ENCODE measurements around the gene MAGEA2B.
"Not testable (repeated sequence)": the region's sequence is repeated elsewhere in the genome, so short reads cannot be mapped to it uniquely, and the experiment has no call there.

MAGEA2B gene

GRCh38 chrX:152725409-152725808, 11.0 kb downstream of the MAGEA2B start:
- Histone ChIP-seq H3K27me3 (no peaks in the 10 kb centered on the region), H3K4me1 (ENCODE audit: control insufficient read depth in 1 of 2, insufficient read depth in 1 of 2, low read depth in 1 of 2, low read length in 1 of 2) (no peaks in the 10 kb centered on the region), H3K27ac (no peak overlapping the region), H3K36me3 (no peaks in the 10 kb centered on the region), H3K9me3 (no peaks in the 10 kb centered on the region), H3K4me3 (ENCODE audit: low read depth in 1 of 2, low read length in 1 of 2) (no peak overlapping the region)
- no peak for TF ChIP-seq CTCF (IDR thresholded peaks at IDR 0.05)

- no peak within 1 kb of the TSS for H3K4me3 ChIP-seq (ENCODE audit: low read depth in 1 of 2, low read length in 1 of 2)
- no peaks in the 10 kb centered on the region for H3K4me1 ChIP-seq (ENCODE audit: control insufficient read depth in 1 of 2, insufficient read depth in 1 of 2, low read depth in 1 of 2, low read length in 1 of 2)
- no peak for TF ChIP-seq CTCF (IDR thresholded peaks at IDR 0.05)
- no peaks in the 10 kb centered on the region for H3K36me3 ChIP-seq
- H3K27me3 ChIP-seq = no peaks in the 10 kb centered on the region
- H3K27ac ChIP-seq = no peak within 1 kb of the TSS
- H3K9me3 ChIP-seq = no peaks in the 10 kb centered on the region
These were observed 19.0 kb downstream of the MAGEA2B start, which contains the start of the genes CSAG1 and MAGEA12 for GRCh38 chrX:152733261-152733975. Gene CSAG1 (minus strand): TSS chrX:152733721. CDS start chrX:152732460, 1,261 bp downstream. Gene MAGEA12 (plus strand): TSS chrX:152733757. CDS start chrX:152736162, 2,405 bp downstream.

DNA sequence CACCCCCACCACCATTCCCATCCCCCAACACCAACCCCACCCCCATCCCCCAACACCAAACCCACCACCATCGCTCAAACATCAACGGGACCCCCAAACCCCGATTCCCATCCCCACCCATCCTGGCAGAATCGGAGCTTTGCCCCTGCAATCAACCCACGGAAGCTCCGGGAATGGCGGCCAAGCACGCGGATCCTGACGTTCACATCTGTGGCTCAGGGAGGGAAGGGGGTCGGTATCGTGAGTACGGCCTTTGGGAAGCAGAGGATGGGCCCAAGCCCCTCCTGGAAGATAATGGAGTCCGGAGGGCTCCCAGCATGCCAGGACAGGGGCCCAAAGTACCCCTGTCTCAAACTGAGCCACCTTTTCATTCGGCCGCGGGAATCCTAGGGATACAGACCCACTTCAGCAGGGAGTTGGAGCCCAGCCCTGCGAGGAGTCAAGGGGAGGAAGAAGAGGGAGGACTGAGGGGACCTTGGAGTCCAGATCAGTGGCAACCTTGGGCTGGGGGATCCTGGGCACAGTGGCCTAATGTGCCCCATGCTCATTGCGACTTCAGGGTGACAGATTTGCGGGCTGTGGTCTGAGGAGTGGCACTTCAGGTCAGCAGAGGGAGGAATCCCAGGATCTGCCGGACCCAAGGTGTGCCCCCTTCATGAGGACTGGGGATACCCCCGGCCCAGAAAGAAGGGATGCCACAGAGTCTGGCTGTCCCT, 19.9 kb downstream of the MAGEA2B start:
- H3K4me3 ChIP-seq (ENCODE audit: low read depth in 1 of 2, low read length in 1 of 2); H3K27me3 ChIP-seq; H3K4me1 ChIP-seq (ENCODE audit: control insufficient read depth in 1 of 2, insufficient read depth in 1 of 2, low read depth in 1 of 2, low read length in 1 of 2); H3K9me3 ChIP-seq; H3K27ac ChIP-seq; H3K36me3 ChIP-seq: not testable (repeated sequence)

DNA sequence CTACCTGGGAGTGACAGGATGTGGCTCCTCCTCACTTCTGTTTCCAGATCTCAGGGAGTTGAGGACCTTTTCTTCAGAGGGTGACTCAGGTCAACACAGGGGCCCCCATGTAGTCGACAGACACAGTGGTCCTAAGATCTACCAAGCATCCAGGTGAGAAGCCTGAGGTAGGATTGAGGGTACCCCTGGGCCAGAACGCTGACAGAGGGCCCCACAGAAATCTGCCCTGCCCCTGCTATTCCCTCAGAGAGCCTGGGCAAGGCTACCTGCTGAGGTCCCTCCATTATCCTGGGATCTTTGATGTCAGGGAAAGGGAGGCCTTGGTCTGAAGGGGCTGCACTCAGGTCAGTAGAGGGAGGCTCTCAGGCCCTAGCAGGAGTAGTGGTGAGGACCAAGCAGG, 20.7 kb downstream of the MAGEA2B start:
- Histone ChIP-seq H3K9me3 (no peaks in the 10 kb centered on the region), H3K4me3 (ENCODE audit: low read depth in 1 of 2, low read length in 1 of 2) (no peak overlapping the region), H3K27ac (no peak overlapping the region), H3K4me1 (ENCODE audit: control insufficient read depth in 1 of 2, insufficient read depth in 1 of 2, low read depth in 1 of 2, low read length in 1 of 2) (no peaks in the 10 kb centered on the region), H3K36me3 (no peaks in the 10 kb centered on the region), H3K27me3 (no peaks in the 10 kb centered on the region)
- TF ChIP-seq CTCF (IDR thresholded peaks at IDR 0.05) = no peak

DNA sequence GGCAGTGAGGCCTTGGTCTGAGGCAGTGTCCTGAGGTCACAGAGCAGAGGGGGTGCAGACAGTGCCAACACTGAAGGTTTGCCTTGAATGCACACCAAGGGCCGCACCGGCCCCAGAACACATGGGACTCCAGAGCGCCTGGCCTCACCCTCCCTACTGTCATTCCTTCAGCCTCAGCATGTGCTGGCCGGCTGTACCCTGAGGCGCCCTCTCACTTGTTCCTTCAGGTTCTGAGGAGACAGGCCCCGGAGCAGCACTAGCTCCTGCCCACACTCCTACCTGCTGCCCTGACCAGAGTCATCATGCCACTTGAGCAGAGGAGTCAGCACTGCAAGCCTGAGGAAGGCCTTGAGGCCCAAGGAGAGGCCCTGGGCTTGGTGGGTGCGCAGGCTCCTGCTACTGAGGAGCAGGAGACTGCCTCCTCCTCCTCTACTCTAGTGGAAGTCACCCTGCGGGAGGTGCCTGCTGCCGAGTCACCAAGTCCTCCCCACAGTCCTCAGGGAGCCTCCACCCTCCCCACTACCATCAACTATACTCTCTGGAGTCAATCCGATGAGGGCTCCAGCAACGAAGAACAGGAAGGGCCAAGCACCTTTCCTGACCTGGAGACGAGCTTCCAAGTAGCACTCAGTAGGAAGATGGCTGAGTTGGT, 21.6 kb downstream of the MAGEA2B start:
- H3K4me1 ChIP-seq (ENCODE audit: control insufficient read depth in 1 of 2, insufficient read depth in 1 of 2, low read depth in 1 of 2, low read length in 1 of 2) = no peaks in the 10 kb centered on the region
- H3K9me3 ChIP-seq = no peaks in the 10 kb centered on the region
- H3K4me3 ChIP-seq (ENCODE audit: low read depth in 1 of 2, low read length in 1 of 2) = no peak overlapping the region
- H3K27me3 ChIP-seq = no peaks in the 10 kb centered on the region
- H3K36me3 ChIP-seq = no peaks in the 10 kb centered on the region
- TF ChIP-seq CTCF (IDR thresholded peaks at IDR 0.05) = no peak
- no peak overlapping the region for H3K27ac ChIP-seq

- not testable (repeated sequence) for H3K4me3 ChIP-seq (ENCODE audit: low read depth in 1 of 2, low read length in 1 of 2); H3K9me3 ChIP-seq; H3K27ac ChIP-seq; H3K27me3 ChIP-seq; H3K4me1 ChIP-seq (ENCODE audit: control insufficient read depth in 1 of 2, insufficient read depth in 1 of 2, low read depth in 1 of 2, low read length in 1 of 2); H3K36me3 ChIP-seq
These were observed 22.1 kb downstream of the MAGEA2B start for GRCh38 chrX:152736528-152736927.

All from neutrophil (primary cell).